HepG2 (cell line): ENCODE results near the gene BIRC6. TPM values are rescaled to one million over a fixed set of nuclear protein-coding genes. Genes with fewer than 3 reads are reported as not detected.

Experiments used
- ATAC-seq: fragments of 200-7000 bp; cut with Tn5 transposase; 3 replicates; pipeline ENCODE4 v1.9.1; 2020; ENCODE audit warnings: mild to moderate bottlenecking, moderate library complexity
- Bru-seq: library from RNA; stranded (reverse); fragments of 400-500 nt; gene quantifications from one replicate; lab custom pipeline; 2021; lab: Mats Ljungman, UMichigan
- BruChase-seq, 2 experiments: library from RNA; stranded (reverse); fragments of 400-500 nt; gene quantifications; one replicate each; lab custom pipeline; 2021; lab: Mats Ljungman, UMichigan
- BruUV-seq: library from RNA; stranded (reverse); fragments of 400-500 nt; replicated peaks from 2 replicates; lab custom pipeline; 2021; lab: Mats Ljungman, UMichigan
- CTCF ChIA-PET: fragments of 300-600 bp; formaldehyde crosslinking; extraction: SDS; loops from one replicate; lab custom pipeline; 2021; ENCODE audit warnings: low total read pairs, inconsistent platforms, low intra/inter-chr PET ratio; lab: Yijun Ruan, JAX
- POLR2A ChIA-PET: fragments of 350-600 bp; sonication (Branson Sonifier 250); formaldehyde crosslinking; loops from one replicate; lab custom pipeline; 2020; ENCODE audit warnings: antibody characterized with exemption, inconsistent platforms; lab: Yijun Ruan, JAX
- DNase-seq: peaks from one replicate; pipeline ENCODE4 v3.0.0-alpha.2; 2015; ENCODE audit warnings: low spot score
- FAIRE-seq: peaks from 3 replicates; lab custom pipeline; 2011; peaks lifted over from hg19 to GRCh38; lab: Jason Lieb, UNC
- H2AFZ ChIP-seq: one replicate; pipeline ENCODE4 v1.6.1; 2011; ENCODE audit warnings: low read length, inconsistent platforms
- H3K27ac ChIP-seq: fragments of 300-600 bp; 3 replicates; pipeline ENCODE4 v1.8.0; 2011; ENCODE audit warnings: mixed run types, mild to moderate bottlenecking, mixed read lengths, low read length, inconsistent platforms; ENCODE audit not compliant: insufficient read depth; ENCODE audit errors: extremely low read length
- H3K27me3 ChIP-seq, 2 experiments: fragments of 200-600 bp in 1 of 2; 2 replicates in 1 of 2; 3 replicates in 1 of 2; pipeline versions ENCODE4 v1.6.0 to v1.8.0; 2011; ENCODE audit warnings: low read length in 2 of 2, mild to moderate bottlenecking in 2 of 2, moderate library complexity in 2 of 2, inconsistent platforms in 1 of 2; ENCODE audit not compliant: insufficient read depth in 2 of 2, control insufficient read depth in 1 of 2
- H3K36me3 ChIP-seq, 2 experiments: fragments of 200-600 bp in 1 of 2; replicated peaks in 1 of 2; 2 replicates in 1 of 2; 3 replicates in 1 of 2; pipeline versions ENCODE4 v1.5.1 to v1.8.0; 2011; ENCODE audit warnings: low read length in 2 of 2, inconsistent platforms in 1 of 2; ENCODE audit not compliant: insufficient read depth in 2 of 2, control insufficient read depth in 1 of 2
- H3K4me1 ChIP-seq: 2 replicates; pipeline ENCODE4 v1.5.1; 2012; ENCODE audit warnings: low read length, inconsistent platforms; ENCODE audit not compliant: insufficient read depth
- H3K4me2 ChIP-seq: 2 replicates; pipeline ENCODE4 v1.6.0; 2011; ENCODE audit warnings: low read depth, low read length, inconsistent platforms
- H3K4me3 ChIP-seq, 3 experiments: fragments of 200-600 bp in 1 of 3; sonication (generic), shearing (Covaris generic) in 1 of 3; replicated peaks in 1 of 3; 2 replicates each; pipeline ENCODE4 v1.5.1; 2011 to 2016; ENCODE audit warnings: low read length in 3 of 3, inconsistent platforms in 2 of 3, low read depth in 2 of 3, mild to moderate bottlenecking in 2 of 3, control low read depth in 1 of 3, mixed read lengths in 1 of 3; ENCODE audit not compliant: insufficient read depth in 1 of 3
- H3K79me2 ChIP-seq: one replicate; pipeline ENCODE4 v1.6.1; 2011; ENCODE audit warnings: low read length, inconsistent platforms; ENCODE audit not compliant: insufficient read depth
- H3K9ac ChIP-seq: 2 replicates; pipeline ENCODE4 v1.6.0; 2011; ENCODE audit warnings: mild to moderate bottlenecking, low read depth, low read length, inconsistent platforms; ENCODE audit not compliant: insufficient read depth
- H3K9me3 ChIP-seq: 2 replicates; pipeline ENCODE4 v1.5.1; 2012; ENCODE audit warnings: mild to moderate bottlenecking, low read length
- H4K20me1 ChIP-seq: 2 replicates; pipeline ENCODE4 v1.6.0; 2011; ENCODE audit warnings: inconsistent platforms, mild to moderate bottlenecking, low read length, moderate library complexity; ENCODE audit not compliant: insufficient read depth
- ARNTL ChIP-seq: sonication (generic); formaldehyde crosslinking; IDR thresholded peaks from 2 replicates; pipeline ENCODE4 v1.4.0; 2020; ENCODE audit warnings: mild to moderate bottlenecking, missing genetic modification reagents
- ATF3 ChIP-seq: sonication (generic); formaldehyde crosslinking; IDR thresholded peaks from 2 replicates; pipeline ENCODE4 v1.4.0; 2020; ENCODE audit warnings: missing genetic modification reagents
- BRF2 ChIP-seq: sonication (generic); formaldehyde crosslinking; IDR thresholded peaks from 2 replicates; pipeline ENCODE4 v1.8.1; 2022; ENCODE audit warnings: mild to moderate bottlenecking, missing genetic modification reagents
- CHD4 ChIP-seq: fragments of 200-600 bp; sonication (generic); IDR thresholded peaks from 2 replicates; pipeline ENCODE4 v1.7.0; 2017; ENCODE audit warnings: mild to moderate bottlenecking, low read length, borderline replicate concordance
- FOSL1 ChIP-seq: sonication (generic); formaldehyde crosslinking; IDR thresholded peaks from 2 replicates; pipeline ENCODE4 v1.9.0; 2021; ENCODE audit warnings: missing genetic modification reagents, borderline replicate concordance
- HDAC6 ChIP-seq: fragments of 200-600 bp; sonication (generic); IDR thresholded peaks from 2 replicates; pipeline ENCODE4 v1.7.0; 2017; ENCODE audit warnings: mild to moderate bottlenecking, antibody characterized with exemption, low read length, low read depth
- IRF9 ChIP-seq: sonication (generic); formaldehyde crosslinking; IDR thresholded peaks from 2 replicates; pipeline ENCODE4 v1.8.0; 2022; ENCODE audit warnings: missing genetic modification reagents, mild to moderate bottlenecking, borderline replicate concordance
- MAF1 ChIP-seq: sonication (generic); formaldehyde crosslinking; IDR thresholded peaks from 2 replicates; pipeline ENCODE4 v1.5.0; 2020; ENCODE audit warnings: missing genetic modification reagents, borderline replicate concordance
- NKX3-1 ChIP-seq: sonication (generic); formaldehyde crosslinking; IDR thresholded peaks from 2 replicates; pipeline ENCODE4 v1.5.0; 2020; ENCODE audit warnings: missing genetic modification reagents
- PLRG1 ChIP-seq: fragments of 450-650 bp; conservative IDR thresholded peaks from 2 replicates; pipeline ENCODE4 v1.6.1; 2016
- SAFB2 ChIP-seq: sonication (generic); formaldehyde crosslinking; IDR thresholded peaks from 2 replicates; pipeline ENCODE4 v1.5.1; 2020; ENCODE audit warnings: missing genetic modification reagents, low read depth, mild to moderate bottlenecking, borderline replicate concordance
- SIX1 ChIP-seq: sonication (generic); formaldehyde crosslinking; IDR thresholded peaks from 2 replicates; pipeline ENCODE4 v1.4.0; 2020; ENCODE audit warnings: missing genetic modification reagents, borderline replicate concordance
- SP5 ChIP-seq: IDR thresholded peaks from 2 replicates; pipeline ENCODE4 v1.6.1; 2016; ENCODE audit warnings: low read depth, borderline replicate concordance
- ZNF12 ChIP-seq: sonication (generic); formaldehyde crosslinking; IDR thresholded peaks from 2 replicates; pipeline ENCODE4 v1.5.0; 2020; ENCODE audit warnings: missing genetic modification reagents
- ZNF776 ChIP-seq: sonication (generic); formaldehyde crosslinking; IDR thresholded peaks from 2 replicates; pipeline ENCODE4 v1.4.0; 2020; ENCODE audit warnings: mild to moderate bottlenecking, missing genetic modification reagents
- WGBS: methylation state at CpG from one replicate; pipeline ENCODE4 v1.1.6; 2017; ENCODE audit warnings: low lambda C conversion rate; 5-methylcytosine and 5-hydroxymethylcytosine counted together
- in situ Hi-C: cut with HindIII; loops from 2 replicates; pipeline ENCODE4 v1.10.0; 2017; ENCODE audit warnings: low pct_unique_long_range_greater_than_20kb; ENCODE audit not compliant: extremely low pct_ligation_motif_present
- intact Hi-C: fragments of 100-400 bp; cut with micrococcal nuclease; formaldehyde crosslinking; loops from one replicate; pipeline ENCODE4 v1.10.0; 2022; ENCODE audit not compliant: unreplicated experiment
- long read RNA-seq, 2 experiments: library from RNA in 1 of 2; library from polyadenylated mRNA in 1 of 2; stranded (forward) in 1 of 2; unstranded in 1 of 2; transcript quantifications; one replicate each; pipeline ENCODE4 v2.0.0, GENCODE V29; 2019 to 2022
- polyA minus RNA-seq, 3 experiments: library from RNA; depleted of rRNA, polyadenylated mRNA; stranded (reverse); fragments of >200 nt; gene quantifications; 2 replicates each; pipeline ENCODE4 v1.2.3, GENCODE V29; 2011; ENCODE audit warnings: low replicate concordance in 1 of 3
- polyA plus RNA-seq, 8 experiments: library from polyadenylated mRNA; depleted of rRNA in 3 of 8; stranded (reverse) in 7 of 8; unstranded in 1 of 8; fragments of >200 nt; fragmentation: Illumina TruSeq in 4 of 8; extraction: Trizol in 4 of 8; gene quantifications; 2 replicates each; pipeline versions ENCODE4 v1.2.1 to v1.2.3, GENCODE V29; 2011 to 2016; ENCODE audit warnings: low read depth in 4 of 8, missing spikeins in 1 of 8, mixed read lengths in 1 of 8; ENCODE audit not compliant: insufficient read depth in 1 of 8
- total RNA-seq, 5 experiments: library from RNA; depleted of rRNA; stranded (reverse); fragments of >200 nt; fragmentation: Illumina TruSeq; extraction: Trizol; gene quantifications; 2 replicates each; pipeline ENCODE4 v1.2.3, GENCODE V29; 2016; ENCODE audit warnings: low read depth in 1 of 5

BIRC6 gene
- 120 and 158 TPM in 2 replicates for total RNA-seq (2016; rRNA removed; fragmentation: Illumina TruSeq; extraction: Trizol)
- 98.2 and 106 TPM in 2 replicates for total RNA-seq (2016; cell fraction: cytosol; rRNA removed; fragmentation: Illumina TruSeq; extraction: Trizol; ENCODE audit: low read depth)
- 111 and 153 TPM in 2 replicates for total RNA-seq (2016; cell fraction: insoluble cytoplasmic fraction; rRNA removed; fragmentation: Illumina TruSeq; extraction: Trizol)
- total RNA-seq (2016; cell fraction: membrane; rRNA removed; fragmentation: Illumina TruSeq; extraction: Trizol) = 68.7 and 72.0 TPM in 2 replicates
- total RNA-seq (2016; cell fraction: nucleus; rRNA removed; fragmentation: Illumina TruSeq; extraction: Trizol) = 178 and 187 TPM in 2 replicates
- 64.8 and 65.6 TPM in 2 replicates for polyA plus RNA-seq (2011; rRNA removed)
- polyA plus RNA-seq (2011; cell fraction: cytosol; rRNA removed) = 36.0 and 51.5 TPM in 2 replicates
- polyA plus RNA-seq (2011; cell fraction: nucleus; rRNA removed) = 98.6 and 106 TPM in 2 replicates
- polyA plus RNA-seq (2012) = 42.2 and 47.8 TPM in 2 replicates
- polyA plus RNA-seq (2016; cell fraction: cytosol; fragmentation: Illumina TruSeq; extraction: Trizol; ENCODE audit: low read depth) = 2.3 and 2.4 TPM in 2 replicates
- 64.2 and 67.3 TPM in 2 replicates for polyA plus RNA-seq (2016; cell fraction: insoluble cytoplasmic fraction; fragmentation: Illumina TruSeq; extraction: Trizol; ENCODE audit: low read depth)
- 5.8 and 7.0 TPM in 2 replicates for polyA plus RNA-seq (2016; cell fraction: membrane; fragmentation: Illumina TruSeq; extraction: Trizol; ENCODE audit: low read depth)
- 59.4 and 64.8 TPM in 2 replicates for polyA plus RNA-seq (2016; cell fraction: nucleus; fragmentation: Illumina TruSeq; extraction: Trizol; ENCODE audit: insufficient read depth, low read depth)
- polyA minus RNA-seq (2011; rRNA and poly(A)+ RNA removed; ENCODE audit: low replicate concordance) = 673 and 951 TPM in 2 replicates
- 177 and 213 TPM in 2 replicates for polyA minus RNA-seq (2011; cell fraction: cytosol; rRNA and poly(A)+ RNA removed)
- 675 and 750 TPM in 2 replicates for polyA minus RNA-seq (2011; cell fraction: nucleus; rRNA and poly(A)+ RNA removed)
- Bru-seq, nascent RNA = percentile 93 among the genes with signal in this experiment
- BruChase-seq, experiment 1, labeled RNA remaining after a 6-hour chase = percentile 94 among the genes with signal in this experiment
- percentile 94 among the genes with signal in this experiment for BruChase-seq, experiment 2, labeled RNA remaining after a 2-hour chase
- long read RNA-seq, experiment 1, partial matches to known transcripts = 10 of 13 reads
- long read RNA-seq, experiment 1, other reads (novel, unspliced or antisense) = 3 of 13 reads
- long read RNA-seq, experiment 2, partial matches to known transcripts = 9 of 29 reads
- long read RNA-seq, experiment 2, other reads (novel, unspliced or antisense) = 20 of 29 reads

GRCh38 chr2:32356681-32357317, at the start of gene BIRC6:
TSS of gene BIRC6 (plus strand) at chr2:32357023. CDS start at chr2:32357162, 139 bp downstream.
- intact Hi-C loops = loop anchor here (2.0 kb wide), 1 partner anchor 28 kb away; no protein-coding TSS in a partner anchor
- FAIRE-seq (peak; percentile 21), ATAC-seq (peak; percentile 96)
- TF ChIP-seq HDAC6 (no peak), BRF2 (CRISPR knock-in tag) (no peak; the same call in 1 of the 2 replicates), SIX1 (CRISPR knock-in tag) (no peak; the same call in none of the 2 replicates), SAFB2 (CRISPR knock-in tag) (peak; percentile 78), FOSL1 (CRISPR knock-in tag) (no peak), IRF9 (CRISPR knock-in tag) (peak; percentile 92), ZNF12 (CRISPR knock-in tag) (no peak), MAF1 (CRISPR knock-in tag) (peak; percentile 89; the same call in 1 of the 2 replicates), ARNTL (CRISPR knock-in tag) (peak; percentile 90), PLRG1 (no peak), ATF3 (CRISPR knock-in tag) (peak; percentile 9; the same call in 1 of the 2 replicates), ZNF776 (peak; percentile 93), NKX3-1 (peak; percentile 93), CHD4 (no peak), SP5 (CRISPR knock-in tag) (peak; percentile 56)

More at GRCh38 chr2:32356681-32357317, at the start of gene BIRC6:
- in situ Hi-C loops = no loop called here
- Histone ChIP-seq H3K4me1 (peaks cover 41% of the 10 kb centered on the region), H3K27ac (peak within 1 kb of the TSS; percentile 92), H3K9ac (peak within 1 kb of the TSS; percentile 90), H2AFZ (no peak within 1 kb of the TSS), H3K79me2 (peaks cover 45% of the 10 kb centered on the region), H3K4me2 (peak within 1 kb of the TSS; percentile 80), H4K20me1 (peaks cover 39% of the 10 kb centered on the region), H3K36me3 (peaks cover 0 to 6% of the 10 kb centered on the region in 2 experiments; a peak in 2 of 5 replicates), H3K4me3 (peak within 1 kb of the TSS; percentile 96 to 100 (median 100)), H3K27me3 (no peaks in the 10 kb centered on the region; a peak in 1 of 5 replicates), H3K9me3 (no peaks in the 10 kb centered on the region)
- POLR2A ChIA-PET = interaction anchor here (0.7 to 2.1 kb wide), 11 partner anchors 9 to 191 kb away, joined by 3 to 36 read pairs (median 3); partner anchors contain the start of gene SLC30A6
- CTCF ChIA-PET = no interaction called here
- BruUV-seq = no TSS peak
- under 1% methylated on average over 39 of the region's 76 CpGs for WGBS
- peak; percentile 97 for DNase-seq
